AG10803 (cell line): Measurements from ENCODE around the gene USP14.

Source experiments
- DNase-seq: peaks from one replicate; pipeline ENCODE4 v3.0.0; 2010; ENCODE audit warnings: low read depth
- H3K4me3 ChIP-seq: 2 replicates; pipeline ENCODE4 v1.5.1; 2011; ENCODE audit warnings: mild to moderate bottlenecking, low read length, control low read depth
- TF ChIP-seq, protein P1 (sequence below): conservative IDR thresholded peaks from 2 replicates; pipeline ENCODE4 v1.5.1; 2011; ENCODE audit warnings: mild to moderate bottlenecking, low read length, control low read depth, inconsistent platforms

Gene USP14

DNA sequence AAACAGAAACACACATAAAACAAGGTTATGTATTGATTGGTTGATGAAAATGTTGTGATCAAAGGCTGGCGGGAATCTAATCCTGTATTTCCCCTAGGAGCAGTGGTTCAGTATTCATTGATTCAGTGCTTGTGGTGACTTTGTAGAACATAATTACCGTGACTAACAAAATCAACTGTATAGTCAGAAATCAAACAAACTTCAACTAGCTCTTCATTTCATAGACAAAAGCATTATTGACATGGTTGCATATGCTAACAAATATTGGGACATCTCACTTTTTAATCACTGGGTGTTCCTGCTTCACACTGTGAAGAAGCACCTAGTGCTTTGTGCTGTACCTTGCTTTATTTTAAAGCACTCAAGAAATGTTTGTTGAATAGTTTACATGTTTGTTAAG lies 41.4 kb downstream of the USP14 start:
- TF ChIP-seq, protein P1, sequence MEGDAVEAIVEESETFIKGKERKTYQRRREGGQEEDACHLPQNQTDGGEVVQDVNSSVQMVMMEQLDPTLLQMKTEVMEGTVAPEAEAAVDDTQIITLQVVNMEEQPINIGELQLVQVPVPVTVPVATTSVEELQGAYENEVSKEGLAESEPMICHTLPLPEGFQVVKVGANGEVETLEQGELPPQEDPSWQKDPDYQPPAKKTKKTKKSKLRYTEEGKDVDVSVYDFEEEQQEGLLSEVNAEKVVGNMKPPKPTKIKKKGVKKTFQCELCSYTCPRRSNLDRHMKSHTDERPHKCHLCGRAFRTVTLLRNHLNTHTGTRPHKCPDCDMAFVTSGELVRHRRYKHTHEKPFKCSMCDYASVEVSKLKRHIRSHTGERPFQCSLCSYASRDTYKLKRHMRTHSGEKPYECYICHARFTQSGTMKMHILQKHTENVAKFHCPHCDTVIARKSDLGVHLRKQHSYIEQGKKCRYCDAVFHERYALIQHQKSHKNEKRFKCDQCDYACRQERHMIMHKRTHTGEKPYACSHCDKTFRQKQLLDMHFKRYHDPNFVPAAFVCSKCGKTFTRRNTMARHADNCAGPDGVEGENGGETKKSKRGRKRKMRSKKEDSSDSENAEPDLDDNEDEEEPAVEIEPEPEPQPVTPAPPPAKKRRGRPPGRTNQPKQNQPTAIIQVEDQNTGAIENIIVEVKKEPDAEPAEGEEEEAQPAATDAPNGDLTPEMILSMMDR = no peak
- DNase-seq = no peak
- H3K4me3 ChIP-seq = no peak overlapping the region

DNA sequence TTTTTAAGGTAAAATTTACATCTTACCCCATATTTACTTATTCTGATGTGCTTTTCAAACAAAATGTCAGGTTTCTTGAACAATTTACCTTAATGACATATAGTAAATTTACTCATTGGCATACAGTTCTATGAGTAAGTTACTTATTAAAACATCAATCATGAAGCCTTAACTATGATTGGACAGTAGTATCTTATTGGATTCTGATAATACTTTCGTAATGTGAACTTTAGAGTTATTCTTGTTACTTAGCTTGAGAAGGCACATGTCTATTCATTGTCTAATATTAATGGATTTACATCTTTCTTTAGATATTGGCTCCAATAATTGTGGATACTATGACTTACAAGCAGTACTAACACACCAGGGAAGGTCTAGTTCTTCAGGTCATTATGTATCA lies 51.7 kb downstream of the USP14 start:
- TF ChIP-seq, protein P1 = no peak

DNA sequence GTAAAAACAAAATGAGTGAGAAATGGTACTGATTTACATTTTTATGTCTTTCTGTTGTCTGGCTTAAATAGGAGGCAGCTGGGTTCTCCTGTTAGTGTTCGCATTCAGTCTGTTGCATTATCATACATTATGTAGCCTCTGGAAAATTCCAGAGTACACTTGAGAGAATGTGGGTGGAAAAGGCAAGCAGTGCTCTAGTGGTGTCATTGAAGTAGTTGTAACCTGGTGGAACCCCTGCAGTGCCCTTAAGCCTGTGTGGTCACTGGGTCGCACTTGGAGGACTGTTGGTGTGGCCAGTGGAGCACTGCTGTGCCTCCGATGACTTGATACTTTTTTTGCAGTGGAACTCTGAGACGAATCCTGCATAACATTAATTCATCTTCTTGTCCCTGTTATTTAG lies 52.4 kb downstream of the USP14 start:
- no peak for DNase-seq
- H3K4me3 ChIP-seq = no peak overlapping the region
- TF ChIP-seq, protein P1 = no peak

More for the DNA sequence above, 51.7 kb downstream of the USP14 start:
- DNase-seq = no peak
- no peak overlapping the region for H3K4me3 ChIP-seq

DNA sequence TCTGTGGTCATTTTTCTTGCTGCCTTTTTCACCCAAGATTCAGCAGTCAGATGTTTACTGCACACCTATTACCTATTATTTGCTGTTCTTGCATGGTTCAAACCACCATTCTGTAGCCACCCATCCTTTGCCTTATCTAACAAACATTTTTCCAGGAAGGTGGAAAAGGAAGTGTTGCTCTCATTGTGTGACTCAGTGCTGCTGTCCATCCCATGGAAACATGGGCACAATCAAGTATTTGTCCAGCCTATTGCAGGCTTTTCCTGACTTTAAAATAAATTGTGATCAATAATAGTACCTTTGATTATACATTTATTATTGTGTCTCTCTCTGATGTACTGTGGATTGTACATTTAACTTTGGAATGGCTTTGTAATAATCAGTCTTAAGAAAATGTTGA lies 53.2 kb downstream of the USP14 start:
- no peak for DNase-seq
- H3K4me3 ChIP-seq = no peak overlapping the region
- TF ChIP-seq, protein P1 = no peak

DNA sequence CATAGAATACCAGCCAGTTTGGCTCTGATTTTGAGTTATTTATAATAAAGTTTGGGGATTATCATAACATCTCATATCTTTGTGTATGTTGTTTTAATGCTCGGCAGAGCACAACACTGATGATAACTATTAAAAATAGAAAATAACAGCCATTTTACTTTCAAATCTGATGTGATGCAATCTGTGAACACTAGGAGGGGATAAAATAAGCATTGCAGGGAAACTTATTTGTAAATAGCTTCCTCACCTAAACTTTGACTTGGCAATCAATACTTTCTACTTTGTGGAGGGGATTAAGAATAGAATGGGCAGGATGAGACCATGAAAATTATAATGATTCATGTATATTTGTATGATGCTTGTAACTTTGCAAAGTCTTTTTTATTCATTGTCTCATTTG lies 54.4 kb downstream of the USP14 start:
- DNase-seq = no peak
- no peak overlapping the region for H3K4me3 ChIP-seq
- TF ChIP-seq, protein P1 = no peak

DNA sequence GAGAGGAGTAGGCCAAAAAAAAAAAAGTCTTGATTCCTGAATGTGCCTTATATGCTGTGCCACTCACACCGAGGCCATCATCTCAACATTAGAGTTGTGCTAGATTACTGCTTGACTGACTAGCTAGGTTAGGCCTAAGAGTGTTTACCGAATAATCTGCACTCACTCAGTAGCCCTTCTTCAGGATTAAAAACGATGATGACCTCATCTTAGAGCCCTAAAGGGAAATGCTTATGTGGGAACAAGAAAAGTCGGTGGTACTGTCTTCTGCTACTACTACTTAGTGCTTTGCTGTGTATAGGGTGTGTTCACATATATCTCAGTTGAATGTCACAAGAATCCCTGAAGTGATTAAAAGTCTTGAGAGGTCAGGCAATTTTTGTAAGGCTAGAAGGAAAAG lies 55.1 kb downstream of the USP14 start:
- DNase-seq = no peak
- TF ChIP-seq, protein P1 = no peak
- no peak overlapping the region for H3K4me3 ChIP-seq

DNA sequence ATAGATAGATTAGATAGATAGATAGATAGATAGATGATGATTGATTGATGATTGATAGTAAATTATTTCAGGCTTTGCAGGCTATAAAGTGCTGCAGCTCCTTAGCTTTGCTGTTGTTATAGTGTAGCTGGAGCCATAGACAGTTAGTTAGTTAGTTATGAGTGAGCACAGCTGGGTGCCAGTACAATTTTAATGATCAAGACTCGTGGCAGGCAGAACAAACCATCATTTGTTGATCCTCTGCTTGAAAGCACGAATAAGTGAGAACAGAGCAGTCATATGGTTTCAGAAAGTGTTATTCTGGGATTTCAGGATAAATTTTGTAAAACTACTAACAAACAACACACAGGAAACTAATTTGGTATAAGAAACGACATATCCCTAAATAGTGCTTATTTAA lies 55.6 kb downstream of the USP14 start:
- TF ChIP-seq, protein P1 = no peak
- DNase-seq = no peak
- no peak overlapping the region for H3K4me3 ChIP-seq
